GM19438 (cell line): ENCODE measurements around the gene SCN2B.

Experiments used
- ATAC-seq: cut with Tn5 transposase; IDR thresholded peaks from one replicate; pipeline ENCODE4 v1.9.1; 2021; ENCODE audit warnings: low read depth; ENCODE audit not compliant: unreplicated experiment

SCN2B gene, protein sequence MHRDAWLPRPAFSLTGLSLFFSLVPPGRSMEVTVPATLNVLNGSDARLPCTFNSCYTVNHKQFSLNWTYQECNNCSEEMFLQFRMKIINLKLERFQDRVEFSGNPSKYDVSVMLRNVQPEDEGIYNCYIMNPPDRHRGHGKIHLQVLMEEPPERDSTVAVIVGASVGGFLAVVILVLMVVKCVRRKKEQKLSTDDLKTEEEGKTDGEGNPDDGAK

DNA sequence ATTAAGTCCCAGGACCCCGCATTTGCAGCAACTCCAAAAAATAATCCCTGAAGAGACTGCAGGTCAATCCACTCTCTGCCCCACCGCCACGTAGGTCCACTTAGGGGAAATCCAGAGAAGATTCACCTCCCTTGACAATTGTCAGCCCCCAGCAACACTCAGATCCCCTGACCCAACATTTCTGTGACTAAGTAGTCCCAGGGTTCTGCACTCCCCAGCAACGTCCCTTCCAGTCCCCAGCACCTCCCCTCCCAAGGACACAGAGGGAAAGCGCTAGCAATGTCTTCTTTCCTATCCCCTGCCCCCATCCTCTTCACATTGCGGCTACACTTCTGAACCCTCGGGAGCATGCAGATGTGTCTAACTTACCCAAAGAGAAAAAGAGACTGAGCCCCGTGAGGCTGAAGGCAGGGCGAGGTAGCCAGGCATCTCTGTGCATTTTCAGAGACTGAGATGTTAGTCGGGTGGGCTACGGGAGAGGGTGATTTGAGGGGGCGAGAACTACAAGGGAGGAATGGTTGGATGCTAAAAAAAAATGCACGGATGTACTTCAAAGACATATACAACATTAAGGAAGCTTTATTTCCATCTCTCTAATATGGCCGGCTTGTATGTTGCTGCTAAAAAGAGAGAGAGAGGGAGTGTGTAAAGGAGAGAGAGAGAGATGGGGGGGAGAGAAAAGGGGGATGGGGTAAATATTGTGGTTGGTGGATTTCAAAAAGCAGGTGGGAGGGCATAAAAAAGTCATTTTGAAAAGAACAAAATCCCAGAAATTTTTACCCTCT, at the start of gene SCN2B:
Gene SCN2B (minus strand): TSS at position 647 of the 785 bp plus-strand sequence. CDS start 208 bp downstream, at position 439.
- no peak for ATAC-seq

DNA sequence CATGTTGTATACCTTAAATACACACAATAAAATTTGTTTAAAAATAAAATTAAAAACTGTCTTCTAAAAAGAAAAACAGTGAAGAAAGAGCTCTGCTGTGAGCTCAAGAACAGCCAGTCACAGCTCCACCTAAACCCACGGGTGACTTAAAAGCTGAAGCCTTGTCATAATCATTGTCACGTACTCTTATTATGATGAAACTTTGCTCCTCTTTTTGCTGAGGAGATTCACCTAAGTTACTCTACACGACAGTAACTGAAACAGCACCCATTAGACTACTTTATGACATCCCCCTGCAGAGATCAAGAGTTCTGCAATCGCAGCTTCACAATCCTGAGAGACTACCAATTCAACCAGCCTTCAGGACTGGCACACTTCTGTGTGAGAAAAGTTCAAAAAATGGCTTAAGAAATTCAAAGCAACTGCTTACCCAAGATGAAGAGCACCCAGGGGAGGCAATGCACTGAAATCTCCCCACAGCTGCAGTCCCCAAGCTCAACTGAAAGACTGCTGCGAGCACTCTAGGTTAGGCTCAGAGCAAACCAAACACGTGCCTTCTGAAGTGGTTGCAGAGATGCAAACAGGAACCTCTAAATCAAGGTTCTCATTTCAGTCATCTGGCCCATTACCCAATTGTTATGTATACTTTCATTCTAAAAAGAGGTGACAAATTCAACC, 48.2 kb upstream of the SCN2B start, which contains the start of gene JAML:
Gene JAML (minus strand): TSS at position 501 of the 678 bp plus-strand sequence. CDS start 10,145 bp downstream, outside the sequence.
- no peak for ATAC-seq

DNA sequence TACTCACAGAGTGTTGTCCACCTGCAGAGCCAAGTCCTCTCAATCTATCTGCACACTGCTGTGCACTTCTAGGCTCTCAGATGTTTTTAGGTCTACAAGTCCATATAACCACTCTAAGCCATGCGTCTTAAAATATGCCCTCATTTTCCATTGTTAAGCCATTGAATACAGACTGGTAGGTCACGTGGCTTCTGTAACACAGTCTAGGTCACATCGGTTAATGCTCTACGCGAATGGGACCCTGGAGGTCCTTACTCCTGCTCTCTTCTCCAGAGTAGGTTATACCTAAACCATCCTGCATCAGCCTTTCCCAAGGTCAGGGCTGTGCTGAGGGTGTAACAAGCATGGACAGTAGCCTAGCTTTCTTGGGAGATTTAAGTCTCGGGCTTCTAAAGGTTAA, 47.6 kb upstream of the SCN2B start:
- no peak for ATAC-seq

DNA sequence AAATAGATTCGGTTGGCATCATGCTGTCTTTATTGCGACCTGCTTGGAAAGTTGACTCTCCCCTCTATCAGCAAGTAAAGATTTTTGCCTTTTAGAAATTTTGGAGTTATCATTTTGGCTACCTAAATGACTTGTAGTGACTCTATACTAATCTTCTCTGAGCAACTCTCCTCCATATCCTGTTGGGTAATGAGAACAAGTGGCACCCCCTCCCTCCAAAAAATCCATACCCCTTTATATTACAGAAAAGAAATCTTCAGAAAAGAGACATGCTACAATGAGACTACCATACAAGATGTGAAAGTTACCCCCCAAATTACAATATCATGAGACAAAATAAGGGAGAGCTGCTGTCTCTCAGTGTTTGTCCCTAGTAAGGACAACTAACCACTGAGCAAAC, 47.1 kb upstream of the SCN2B start:
- no peak for ATAC-seq

DNA sequence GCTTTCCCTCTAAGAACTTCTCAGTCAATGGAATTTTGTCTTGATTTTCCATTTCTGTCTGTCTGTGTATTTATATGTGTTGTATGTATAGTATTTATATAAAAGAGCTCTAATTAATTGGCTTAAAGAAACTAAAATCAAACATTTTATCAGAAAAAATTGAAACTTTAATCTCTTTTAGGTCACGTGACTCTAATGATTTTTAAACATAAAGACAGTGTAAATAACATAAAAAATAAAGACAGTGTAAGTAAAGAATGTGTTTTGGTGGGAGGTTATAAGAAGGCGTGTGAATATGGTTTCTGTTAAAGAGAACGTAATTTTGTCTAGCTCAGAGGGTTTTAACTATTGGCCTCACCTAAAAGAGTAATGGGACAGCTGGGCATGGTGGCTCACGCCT, 46.0 kb upstream of the SCN2B start:
- no peak for ATAC-seq

DNA sequence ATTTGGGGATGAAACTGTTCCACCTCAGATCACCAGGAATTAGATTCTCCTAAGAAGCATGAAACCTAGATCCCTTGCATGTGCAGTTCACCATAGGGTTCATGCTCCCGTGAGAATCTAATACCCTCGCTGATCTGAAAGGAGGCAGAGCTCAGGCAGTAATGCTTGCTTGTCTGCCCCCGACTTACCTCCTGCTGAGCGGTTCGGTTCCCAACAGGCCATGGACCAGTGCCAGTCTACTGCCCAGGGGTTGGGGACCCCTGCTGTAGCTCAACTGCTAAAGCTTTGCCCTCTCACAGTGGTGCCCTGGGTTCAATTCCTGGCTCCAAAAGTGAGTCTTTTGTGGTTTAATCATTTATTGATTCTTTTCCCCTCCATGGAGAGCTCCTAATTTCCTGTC, 45.0 kb upstream of the SCN2B start:
- no peak for ATAC-seq

DNA sequence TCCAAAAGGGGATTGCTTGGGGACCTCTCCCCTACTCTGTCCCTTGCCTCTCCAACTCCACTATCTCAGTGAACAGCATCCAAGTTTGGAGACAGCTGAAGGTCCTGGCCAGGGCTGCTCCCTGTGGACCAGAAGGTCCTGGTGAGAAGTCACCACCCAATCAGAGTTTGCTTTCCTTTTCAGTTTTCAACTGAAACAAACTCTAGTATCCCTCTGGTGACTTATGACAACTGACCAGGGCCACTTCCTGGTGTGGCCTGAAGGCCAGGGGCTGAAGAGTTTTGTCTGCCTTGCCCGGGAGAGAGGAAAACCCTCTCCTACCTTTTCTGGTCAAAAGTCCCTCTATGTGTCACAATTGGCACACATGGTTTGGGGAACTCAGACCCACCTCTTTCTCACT, 43.3 kb upstream of the SCN2B start:
- no peak for ATAC-seq

DNA sequence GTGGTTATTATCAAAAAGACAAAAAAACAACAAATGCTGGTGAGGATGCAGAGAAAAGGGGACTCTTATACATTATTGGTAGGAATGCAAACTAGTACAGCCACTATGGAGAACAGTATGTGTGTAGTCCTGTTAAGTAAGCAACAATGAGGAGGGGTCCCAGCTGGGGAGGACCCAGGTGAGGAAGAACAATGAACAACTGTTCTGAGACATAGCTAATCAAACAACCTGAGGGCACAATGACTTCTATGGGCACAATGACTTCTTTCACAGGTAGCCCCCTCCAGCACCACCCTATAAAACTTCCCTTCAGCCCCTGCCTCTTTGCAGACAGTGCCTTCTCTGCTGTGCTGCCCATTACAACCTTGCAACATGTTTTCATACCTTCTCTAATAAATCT, 42.8 kb upstream of the SCN2B start:
- ATAC-seq = no peak

DNA sequence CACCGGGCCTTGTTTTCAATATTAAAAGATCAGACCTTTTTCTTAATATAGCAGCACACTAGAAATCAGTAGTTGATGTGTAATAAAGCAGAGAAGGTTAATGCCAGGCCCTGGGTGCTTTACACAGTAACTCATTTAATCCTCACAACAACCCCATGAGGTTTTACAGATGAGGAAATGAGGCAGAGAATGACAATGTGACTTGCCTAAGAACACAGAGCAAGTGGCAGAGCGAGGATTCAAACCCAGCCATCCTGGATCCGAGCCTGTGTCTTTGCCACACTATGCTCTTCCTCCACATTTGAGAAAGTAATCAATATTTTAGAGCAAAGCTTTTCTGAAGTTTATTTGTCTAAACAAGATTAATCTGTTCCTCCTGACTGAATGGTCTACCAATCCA, 41.1 kb upstream of the SCN2B start:
- ATAC-seq = no peak

DNA sequence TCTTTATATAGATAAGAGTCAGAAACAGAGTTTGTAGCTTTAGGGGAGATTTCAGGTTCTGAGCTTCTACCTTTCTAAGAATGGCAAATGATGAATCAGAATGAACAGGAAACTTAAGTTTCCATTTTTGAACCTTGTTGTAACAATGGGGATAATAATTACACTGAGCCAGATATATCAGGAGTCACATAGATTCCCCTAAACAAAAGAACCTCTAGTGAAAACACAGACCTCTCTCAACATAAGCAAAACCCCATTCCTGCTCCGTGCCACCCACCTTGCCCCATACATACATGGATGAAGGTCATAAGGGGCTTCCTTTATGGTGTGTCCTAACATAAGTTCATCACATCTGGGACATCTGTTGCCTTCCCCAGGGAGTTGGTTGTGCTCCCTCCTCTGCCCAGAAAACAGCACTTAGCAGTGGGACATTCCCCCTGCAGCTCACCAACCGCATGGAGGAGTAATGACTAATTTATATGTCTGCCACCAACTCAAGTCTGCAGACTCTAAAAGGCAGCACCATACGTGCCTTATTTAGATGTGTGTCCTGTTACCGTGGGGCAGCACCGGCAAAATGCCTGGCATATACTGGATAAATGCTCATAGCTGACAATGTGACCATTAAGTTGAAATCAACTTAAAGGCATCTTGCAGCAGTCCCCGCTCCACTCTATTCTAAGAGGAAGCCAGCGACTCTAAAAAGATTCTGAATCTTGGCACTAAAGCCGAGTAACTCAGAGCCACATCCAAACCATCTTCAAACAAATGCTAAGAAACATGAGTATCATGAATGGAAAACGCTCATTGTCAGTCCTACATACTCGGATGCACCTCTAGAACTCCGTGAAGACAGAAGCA, 40.4 kb upstream of the SCN2B start:
- ATAC-seq = peak; percentile 57

DNA sequence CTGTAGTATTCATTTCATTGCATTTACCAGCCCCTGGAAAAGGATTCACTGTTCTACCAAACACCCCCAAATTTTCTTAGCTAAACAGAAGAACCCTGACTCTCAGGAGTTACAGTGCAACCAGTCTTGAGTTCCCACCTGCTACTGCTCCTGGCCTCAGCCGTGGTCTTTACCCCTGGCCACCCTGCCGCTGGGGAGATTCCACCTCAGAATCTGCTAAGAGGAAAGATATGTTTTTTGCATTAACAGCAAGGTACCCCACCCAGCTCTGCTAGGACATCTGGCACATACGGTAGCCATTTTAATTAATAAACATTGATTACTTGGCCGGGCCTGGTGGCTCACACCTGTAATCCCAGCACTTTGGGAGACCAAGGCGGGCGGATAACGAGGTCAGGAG, 39.3 kb upstream of the SCN2B start:
- no peak for ATAC-seq

DNA sequence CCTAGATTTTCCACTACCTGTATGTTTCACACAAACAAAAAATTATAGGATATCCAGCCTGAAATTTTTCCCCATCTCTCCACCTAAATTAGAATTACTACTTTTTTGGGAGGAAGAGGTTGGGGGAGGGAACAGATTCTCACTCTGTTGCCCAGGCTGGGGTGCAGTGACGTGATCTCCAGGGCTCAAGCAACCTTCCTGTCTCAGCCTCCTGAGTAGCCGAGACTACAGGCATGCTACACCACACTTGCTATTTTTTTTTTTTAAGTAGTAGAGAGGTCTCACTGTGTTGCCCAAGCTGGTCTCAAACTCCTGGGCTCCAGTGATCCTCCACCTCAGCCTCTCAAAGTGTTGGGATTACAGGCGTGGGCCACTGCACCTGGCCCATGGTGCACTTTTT, 38.8 kb upstream of the SCN2B start:
- ATAC-seq = no peak

DNA sequence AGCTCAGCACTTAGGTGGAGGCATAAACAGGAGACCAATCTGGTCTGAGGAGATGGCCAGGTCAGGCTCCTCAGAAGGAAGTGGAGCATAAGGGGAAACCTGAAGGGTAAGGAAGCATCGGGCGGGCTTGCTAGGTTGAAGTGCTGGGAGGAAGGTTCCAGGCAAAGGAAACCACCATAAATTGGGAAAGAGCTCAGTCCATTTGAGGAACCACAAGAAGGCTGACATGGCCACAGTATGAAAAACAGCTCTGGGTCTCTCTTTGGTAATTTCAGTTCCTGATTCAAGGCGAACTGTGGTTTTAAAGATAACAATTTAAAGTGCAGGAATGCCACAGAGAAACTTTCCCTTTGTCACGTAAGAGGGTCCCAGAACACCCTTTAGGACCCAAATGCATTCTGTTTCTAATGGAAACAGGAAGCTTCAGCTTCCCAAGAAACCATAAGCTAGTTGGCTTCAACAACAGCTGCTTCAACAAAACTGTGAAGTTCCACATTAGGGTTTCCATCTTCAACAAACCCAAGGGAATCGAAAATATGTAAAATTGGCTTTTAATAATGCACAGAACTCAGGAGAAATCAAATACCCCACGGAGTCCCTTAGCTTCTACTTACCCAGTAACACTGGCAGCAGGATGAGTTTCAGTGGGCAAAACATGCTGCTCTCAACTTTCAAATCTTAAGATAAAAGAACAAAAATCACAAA, 37.9 kb upstream of the SCN2B start:
- no peak for ATAC-seq

DNA sequence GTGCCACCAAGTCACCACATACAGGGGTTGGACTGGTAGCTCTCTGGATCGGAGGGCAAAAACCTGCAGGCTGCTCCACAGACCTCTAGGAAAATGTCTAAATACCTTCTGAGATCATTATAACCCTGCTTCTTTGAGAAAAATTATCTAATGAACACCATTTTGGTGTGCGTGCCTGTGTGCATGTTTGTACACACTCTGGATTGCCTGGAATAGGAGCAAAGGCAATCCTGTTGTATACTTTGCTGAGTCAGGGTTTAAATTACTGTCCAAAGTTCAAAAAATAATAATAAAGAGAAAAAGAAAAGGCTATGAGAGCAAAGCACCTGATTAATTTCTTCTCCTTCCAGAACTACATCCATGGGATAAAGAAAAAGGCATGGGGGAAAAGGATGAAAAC, 37.3 kb upstream of the SCN2B start:
- no peak for ATAC-seq

DNA sequence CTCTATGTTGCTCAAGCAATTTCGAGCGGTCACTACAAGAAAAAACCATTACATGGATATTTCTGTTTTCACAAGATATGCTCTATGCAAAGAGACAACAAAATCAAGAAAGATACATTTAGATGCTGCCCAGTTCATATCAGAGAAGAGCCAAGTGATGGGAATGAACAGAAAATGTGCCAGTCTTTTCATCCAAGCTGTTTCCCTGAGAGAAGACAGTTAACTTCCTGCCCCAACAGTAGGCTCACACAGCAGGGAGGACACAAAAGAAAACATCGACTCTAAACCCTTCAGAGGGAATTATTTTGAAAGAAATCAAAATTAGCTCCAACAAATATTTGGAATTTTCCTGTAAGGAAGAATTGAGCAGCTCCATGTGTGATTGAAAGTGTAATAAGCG, 36.8 kb upstream of the SCN2B start:
- ATAC-seq = no peak

DNA sequence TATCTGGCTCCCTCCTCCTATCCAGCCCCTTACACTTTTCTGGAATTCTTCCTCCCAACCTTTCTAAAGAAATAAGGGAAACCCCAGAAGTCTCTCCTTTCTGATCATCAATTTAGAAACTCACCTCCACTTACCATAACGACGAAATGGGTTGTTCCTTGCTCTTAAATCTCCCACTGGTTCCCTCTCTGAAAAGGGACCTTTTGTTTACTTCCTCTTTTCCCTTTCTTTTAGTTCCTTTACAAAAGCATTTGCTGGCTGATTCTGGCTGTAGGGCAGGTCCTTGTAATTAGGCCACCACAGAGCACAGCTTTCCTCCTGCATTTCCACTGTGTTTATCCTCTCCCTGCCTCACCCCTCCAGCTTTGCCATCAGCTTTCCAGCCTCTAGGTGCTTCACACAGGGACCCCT, 36.3 kb upstream of the SCN2B start:
- ATAC-seq = no peak

DNA sequence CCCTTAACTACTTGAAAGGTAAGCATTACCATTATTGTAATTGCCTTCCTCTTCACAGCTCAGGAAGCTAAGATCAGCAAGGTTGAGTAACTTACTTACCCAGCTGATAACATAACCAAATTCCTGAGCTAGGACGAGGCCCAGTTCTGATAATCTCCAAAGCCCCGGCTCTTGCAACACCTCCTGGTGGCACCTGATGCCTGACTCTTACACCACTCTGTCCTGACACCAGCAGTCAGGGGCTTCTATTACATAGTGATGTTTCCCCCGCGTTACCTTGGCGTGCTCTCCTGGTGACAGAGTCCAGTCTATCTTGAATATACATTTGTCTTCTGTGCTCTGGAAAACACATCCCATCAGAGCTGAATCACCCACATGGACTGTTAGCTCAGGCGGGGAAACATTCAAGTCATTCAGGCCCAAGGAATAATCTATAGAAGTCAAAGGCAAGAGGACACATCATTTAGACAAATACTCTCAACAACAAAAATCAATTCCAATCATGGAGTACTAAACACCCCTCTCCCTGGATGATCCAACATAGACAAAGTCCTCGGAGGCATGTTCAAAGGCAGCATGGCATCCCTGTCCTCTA, 35.8 kb upstream of the SCN2B start:
- ATAC-seq = no peak

DNA sequence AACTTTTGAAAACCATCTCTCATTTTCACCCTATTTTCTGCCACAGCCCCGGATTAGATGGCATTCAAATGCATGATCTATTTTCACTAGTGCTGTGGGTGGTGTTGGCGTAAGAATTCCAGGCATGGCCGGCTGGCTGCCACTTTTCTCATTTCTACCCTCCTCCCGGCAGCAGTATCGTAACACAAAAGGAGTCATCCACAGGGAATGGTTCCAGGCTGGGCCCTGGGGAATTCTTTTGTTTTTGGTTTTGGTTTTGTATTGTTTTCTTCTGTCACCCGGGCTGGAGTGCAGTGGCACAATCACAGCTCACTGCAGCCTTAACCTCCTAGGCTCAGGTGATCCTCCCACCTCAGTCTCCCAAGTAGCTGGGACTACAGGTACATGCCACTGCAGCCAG, 34.6 kb upstream of the SCN2B start:
- ATAC-seq = no peak

DNA sequence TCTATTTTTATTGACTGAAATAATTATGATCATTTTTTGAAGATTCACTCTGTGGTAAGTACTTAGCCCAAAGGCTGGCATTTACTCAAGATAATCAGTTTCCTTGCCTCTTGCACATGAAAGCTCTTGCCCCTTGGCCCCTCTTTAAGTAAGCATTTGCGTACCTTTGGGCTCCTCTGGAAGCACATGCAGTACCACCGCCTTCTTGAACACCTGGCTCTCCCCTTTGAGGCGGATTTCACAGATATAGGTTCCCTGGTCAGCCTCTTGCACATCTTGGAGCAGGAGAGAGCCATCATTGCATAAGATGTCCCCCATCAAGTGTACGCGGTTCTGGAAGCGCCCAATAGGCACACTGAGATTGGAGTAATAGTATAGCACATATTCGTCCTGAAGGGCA, 33.9 kb upstream of the SCN2B start:
- no peak for ATAC-seq

DNA sequence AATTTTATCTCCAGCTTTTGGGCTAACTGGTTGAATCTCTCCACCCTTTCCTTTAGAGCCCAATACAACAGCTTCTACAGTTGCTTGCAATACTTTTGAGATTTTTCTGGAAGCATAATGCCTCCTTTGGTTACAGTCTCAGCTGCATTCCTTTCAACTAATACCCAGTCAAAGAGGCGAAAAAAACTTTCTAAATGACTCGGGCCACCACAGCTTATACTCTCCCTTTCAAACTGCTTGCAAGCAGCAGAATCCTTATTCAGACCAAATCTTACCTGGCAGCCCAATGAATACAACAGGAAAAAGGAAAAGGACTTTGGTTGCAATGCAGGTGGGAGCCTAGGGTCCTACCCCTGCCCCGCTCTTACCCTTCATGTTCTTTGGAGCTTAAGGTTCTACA, 32.6 kb upstream of the SCN2B start:
- no peak for ATAC-seq
